Endodermal cell (in vitro differentiated cells): Measurements from ENCODE around the gene TSNAX. TPM values are rescaled to one million over a fixed set of nuclear protein-coding genes. Genes with fewer than 3 reads are reported as not detected.

Source experiments
- DNase-seq: peaks from one replicate; pipeline ENCODE4 v3.0.0-alpha.2; 2017
- H3K27ac ChIP-seq: 2 replicates; pipeline ENCODE4 v1.5.1; 2013; ENCODE audit warnings: mild to moderate bottlenecking, low read depth, low read length, moderate library complexity
- H3K27me3 ChIP-seq: 2 replicates; pipeline ENCODE4 v1.6.1; 2013; ENCODE audit warnings: mild to moderate bottlenecking, low read length, moderate library complexity; ENCODE audit not compliant: insufficient read depth, control insufficient read depth, poor library complexity, severe bottlenecking
- H3K36me3 ChIP-seq: 2 replicates; pipeline ENCODE4 v1.7.0; 2013; ENCODE audit warnings: mild to moderate bottlenecking, low read length, moderate library complexity; ENCODE audit not compliant: control insufficient read depth, insufficient read depth
- H3K4me1 ChIP-seq: one replicate; pipeline ENCODE4 v1.7.0; 2013; ENCODE audit warnings: low read length; ENCODE audit not compliant: control insufficient read depth, insufficient read depth
- H3K4me3 ChIP-seq: 2 replicates; pipeline ENCODE4 v1.5.1; 2013; ENCODE audit warnings: mild to moderate bottlenecking, low read length, moderate library complexity
- H3K9ac ChIP-seq: 2 replicates; pipeline ENCODE4 v1.6.1; 2013; ENCODE audit warnings: mild to moderate bottlenecking, low read length, moderate library complexity; ENCODE audit not compliant: poor library complexity, severe bottlenecking; ENCODE audit errors: extremely low read depth
- H3K9me3 ChIP-seq: 2 replicates; pipeline ENCODE4 v1.6.1; 2013; ENCODE audit warnings: mild to moderate bottlenecking, low read length, moderate library complexity; ENCODE audit not compliant: control insufficient read depth
- H3K27ac Mint-ChIP-seq: 2 replicates; pipeline ENCODE4 v1.8.0; 2020; ENCODE audit warnings: mixed read lengths
- H3K27me3 Mint-ChIP-seq: 2 replicates; pipeline ENCODE4 v1.8.0; 2021; ENCODE audit warnings: mild to moderate bottlenecking, mixed read lengths; ENCODE audit not compliant: insufficient read depth
- H3K36me3 Mint-ChIP-seq: 2 replicates; pipeline ENCODE4 v1.8.0; 2020; ENCODE audit warnings: low read depth, mixed read lengths
- H3K4me1 Mint-ChIP-seq: 2 replicates; pipeline ENCODE4 v1.8.0; 2020; ENCODE audit warnings: mixed read lengths
- H3K4me3 Mint-ChIP-seq: 2 replicates; pipeline ENCODE4 v1.8.0; 2020; ENCODE audit warnings: mild to moderate bottlenecking, moderate library complexity, mixed read lengths
- H3K9me3 Mint-ChIP-seq: 2 replicates; pipeline ENCODE4 v1.8.0; 2020; ENCODE audit warnings: mild to moderate bottlenecking, mixed read lengths
- CTCF ChIP-seq: fragments of 200-600 bp; sonication (generic); conservative IDR thresholded peaks from 2 replicates; pipeline ENCODE4 v1.5.0; 2021; ENCODE audit warnings: antibody characterized with exemption, mild to moderate bottlenecking
- WGBS, 2 experiments: methylation state at CpG; one replicate each; pipeline versions ENCODE4 v1.1.5 to v1.1.7; 2013; ENCODE audit warnings: missing lambda C conversion rate in 2 of 2, mixed read lengths in 1 of 2; ENCODE audit not compliant: insufficient coverage in 1 of 2, insufficient read length in 1 of 2; 5-methylcytosine and 5-hydroxymethylcytosine counted together
- total RNA-seq, 2 donors: library from RNA; stranded (reverse); fragmentation: NEBNext Ultra II Directional in 1 of 2; extraction: Animal tissue kit (Norgen Biotek cat#: 25700) in 1 of 2; gene quantifications; 2 replicates in 1 of 2; 3 replicates in 1 of 2; pipeline ENCODE4 v1.2.1, GENCODE V29; 2021

The TSNAX gene
- total RNA-seq, 2 donors from 2014 or later, result 38.3 to 45.6 TPM

- Mint-ChIP-seq H3K36me3 (peaks cover 31% of the 10 kb centered on the region), H3K4me3 (no peak overlapping the region), H3K4me1 (peaks cover 12% of the 10 kb centered on the region), H3K27me3 (no peaks in the 10 kb centered on the region), H3K9me3 (no peaks in the 10 kb centered on the region), H3K27ac (no peak overlapping the region)
- H3K4me3 ChIP-seq, result no peak overlapping the region
- no peak overlapping the region for H3K9ac ChIP-seq
- no peak overlapping the region for H3K27ac ChIP-seq
- 44% methylated on average over 2 of the region's 2 CpGs; no CpG with 5 or more reads in 1 of the 2 experiments for WGBS, 2 experiments
- peak; percentile 71 for DNase-seq
- peaks cover 40% of the 10 kb centered on the region for H3K36me3 ChIP-seq
- no peaks in the 10 kb centered on the region for H3K27me3 ChIP-seq
- peak; percentile 92 for TF ChIP-seq CTCF
- peaks cover 2% of the 10 kb centered on the region for H3K4me1 ChIP-seq
- no peaks in the 10 kb centered on the region for H3K9me3 ChIP-seq
These were observed 21.9 kb downstream of the TSNAX start for GRCh38 chr1:231550448-231550781.

GRCh38 chr1:231553320-231553719 is 24.9 kb downstream of the TSNAX start:
- 93 to 94% methylated on average over 2 of the region's 2 CpGs for WGBS, 2 experiments
- Histone ChIP-seq H3K4me3 (no peak overlapping the region), H3K27me3 (no peaks in the 10 kb centered on the region), H3K36me3 (peaks cover 28% of the 10 kb centered on the region), H3K27ac (no peak overlapping the region), H3K9me3 (no peaks in the 10 kb centered on the region), H3K4me1 (peaks cover 2% of the 10 kb centered on the region), H3K9ac (no peak overlapping the region)
- H3K36me3 Mint-ChIP-seq, result peaks cover 25% of the 10 kb centered on the region
- no peak for DNase-seq
- no peaks in the 10 kb centered on the region for H3K9me3 Mint-ChIP-seq
- peaks cover 12% of the 10 kb centered on the region for H3K4me1 Mint-ChIP-seq
- no peak for TF ChIP-seq CTCF
- no peak overlapping the region for H3K27ac Mint-ChIP-seq
- H3K4me3 Mint-ChIP-seq, result no peak overlapping the region
- H3K27me3 Mint-ChIP-seq, result no peaks in the 10 kb centered on the region

- Mint-ChIP-seq H3K4me1 (peaks cover 10% of the 10 kb centered on the region), H3K36me3 (peaks cover 30% of the 10 kb centered on the region), H3K4me3 (no peak overlapping the region), H3K27me3 (no peaks in the 10 kb centered on the region), H3K9me3 (no peaks in the 10 kb centered on the region), H3K27ac (no peak overlapping the region)
- 93 to 100% methylated on average over 2 of the region's 2 CpGs for WGBS, 2 experiments
- no peak for TF ChIP-seq CTCF
- no peaks in the 10 kb centered on the region for H3K27me3 ChIP-seq
- peaks cover 2% of the 10 kb centered on the region for H3K4me1 ChIP-seq
- H3K27ac ChIP-seq, result no peak overlapping the region
- DNase-seq, result no peak
- H3K9me3 ChIP-seq, result no peaks in the 10 kb centered on the region
- H3K4me3 ChIP-seq, result no peak overlapping the region
- no peak overlapping the region for H3K9ac ChIP-seq
- H3K36me3 ChIP-seq, result peaks cover 28% of the 10 kb centered on the region
These were observed 26.5 kb downstream of the TSNAX start for GRCh38 chr1:231554969-231555368.
